Measurements from ENCODE around the gene IRF5. TPM values are rescaled to one million over a fixed set of nuclear protein-coding genes. Genes with fewer than 3 reads are reported as not detected.

IRF5 gene
- total RNA-seq, 1 experiment from 2014 or later: 0.74 TPM

GRCh38 chr7:128900237-128900636 is 37.5 kb upstream of the IRF5 start:
- H3K56ac ChIP-seq (ENCODE audit: insufficient read length, low read depth, low read length): no peak overlapping the region
- TF ChIP-seq, protein P1, sequence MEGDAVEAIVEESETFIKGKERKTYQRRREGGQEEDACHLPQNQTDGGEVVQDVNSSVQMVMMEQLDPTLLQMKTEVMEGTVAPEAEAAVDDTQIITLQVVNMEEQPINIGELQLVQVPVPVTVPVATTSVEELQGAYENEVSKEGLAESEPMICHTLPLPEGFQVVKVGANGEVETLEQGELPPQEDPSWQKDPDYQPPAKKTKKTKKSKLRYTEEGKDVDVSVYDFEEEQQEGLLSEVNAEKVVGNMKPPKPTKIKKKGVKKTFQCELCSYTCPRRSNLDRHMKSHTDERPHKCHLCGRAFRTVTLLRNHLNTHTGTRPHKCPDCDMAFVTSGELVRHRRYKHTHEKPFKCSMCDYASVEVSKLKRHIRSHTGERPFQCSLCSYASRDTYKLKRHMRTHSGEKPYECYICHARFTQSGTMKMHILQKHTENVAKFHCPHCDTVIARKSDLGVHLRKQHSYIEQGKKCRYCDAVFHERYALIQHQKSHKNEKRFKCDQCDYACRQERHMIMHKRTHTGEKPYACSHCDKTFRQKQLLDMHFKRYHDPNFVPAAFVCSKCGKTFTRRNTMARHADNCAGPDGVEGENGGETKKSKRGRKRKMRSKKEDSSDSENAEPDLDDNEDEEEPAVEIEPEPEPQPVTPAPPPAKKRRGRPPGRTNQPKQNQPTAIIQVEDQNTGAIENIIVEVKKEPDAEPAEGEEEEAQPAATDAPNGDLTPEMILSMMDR (conservative IDR thresholded peaks at IDR 0.05): no peak
- Mint-ChIP-seq H3K4me1 (peaks cover 3% of the 10 kb centered on the region in 2 experiments; a peak in 3 of 4 replicates), H3K9me3 (peaks cover 3 to 9% of the 10 kb centered on the region in 2 experiments), H3K4me3 (no peak overlapping the region), H3K27me3 (ENCODE audit: low read depth) (no peaks in the 10 kb centered on the region), H3K27ac (no peak overlapping the region), H3K36me3 (ENCODE audit: insufficient read depth in 1 of 3, low read depth in 3 of 3) (peaks cover 18 to 19% (median 19%) of the 10 kb centered on the region in 3 experiments)
- no peak overlapping the region for H3T11ph ChIP-seq (ENCODE audit: low read length)
- H3K23me2 ChIP-seq (ENCODE audit: insufficient read length, low read depth, low read length, poor library complexity, severe bottlenecking): no peaks in the 10 kb centered on the region
- H4K20me1 ChIP-seq (ENCODE audit: control insufficient read depth, insufficient read depth, insufficient read length): no peaks in the 10 kb centered on the region
- no peaks in the 10 kb centered on the region for H3K79me1 ChIP-seq (ENCODE audit: insufficient read depth, low read depth, low read length, poor library complexity, severe bottlenecking)
- H3K23ac ChIP-seq (ENCODE audit: insufficient read length, low read depth, low read length): no peak overlapping the region
- H2BK120ac ChIP-seq (ENCODE audit: low read depth, low read length, poor library complexity, severe bottlenecking): no peak overlapping the region
- H2BK15ac ChIP-seq (ENCODE audit: low read depth, low read length): no peak overlapping the region
- H2BK20ac ChIP-seq (ENCODE audit: low read depth, low read length, poor library complexity, severe bottlenecking): no peak overlapping the region
- no peak for DNase-seq
- no peak overlapping the region for H3K27ac ChIP-seq (ENCODE audit: insufficient read length, low read depth, low read length)
- no peak overlapping the region for H4K91ac ChIP-seq (ENCODE audit: insufficient read length, low read depth, low read length)
- no peaks in the 10 kb centered on the region for H3K79me2 ChIP-seq (ENCODE audit: insufficient read depth, low read length)
- no peak overlapping the region for H4K8ac ChIP-seq (replicated peaks; ENCODE audit: insufficient read length, low read depth, low read length)
- no peaks in the 10 kb centered on the region for H3K27me3 ChIP-seq (ENCODE audit: insufficient read depth, low read length)
- WGBS (ENCODE audit: extremely low coverage, insufficient read length, low lambda C conversion rate): no CpG with 5 or more reads among the region's 1 CpG
- H3K14ac ChIP-seq (ENCODE audit: insufficient read depth, low read length): no peak overlapping the region
- H3K9me3 ChIP-seq (ENCODE audit: control insufficient read depth, low read depth, low read length): no peaks in the 10 kb centered on the region
- no peak overlapping the region for H3K9ac ChIP-seq (ENCODE audit: extremely low read depth, insufficient read length, low read length)
- H2BK5ac ChIP-seq (ENCODE audit: insufficient read length, low read length): no peak overlapping the region
- H3K4me1 ChIP-seq (ENCODE audit: insufficient read depth, low read length): no peaks in the 10 kb centered on the region
- H3K4ac ChIP-seq (ENCODE audit: low read depth, low read length): no peak overlapping the region
- no peak overlapping the region for H2AK5ac ChIP-seq (ENCODE audit: insufficient read length, low read length)
- H4K5ac ChIP-seq (ENCODE audit: insufficient read length, low read depth, low read length): no peak overlapping the region
- H2AFZ ChIP-seq (ENCODE audit: low read length): no peak overlapping the region
- no peak overlapping the region for H2BK12ac ChIP-seq (ENCODE audit: insufficient read length, low read depth, low read length)
- H3K4me2 ChIP-seq (ENCODE audit: insufficient read depth, insufficient read length, low read length): no peak overlapping the region
- no peak overlapping the region for H3K18ac ChIP-seq (ENCODE audit: insufficient read length, low read depth, low read length)

All from H9 (cell line).